Activated T-helper 17 cell treated with anti-CD3 and anti-CD28 coated beads, Interleukin-2, amount 50 U/mL, for 72 hours (primary cell): Measurements from ENCODE around the gene CNOT11. TPM values are rescaled to one million over a fixed set of nuclear protein-coding genes. Genes with fewer than 3 reads are reported as not detected.
"Not testable (repeated sequence)": the region's sequence is repeated elsewhere in the genome, so short reads cannot be mapped to it uniquely, and the experiment has no call there.

Source experiments
- ATAC-seq: fragments of 150-1000 bp; cut with Tn5 transposase; replicated peaks from 2 replicates; pipeline ENCODE4 v1.10.0; 2021; ENCODE audit warnings: mild to moderate bottlenecking, moderate library complexity
- H3K27ac Mint-ChIP-seq: one replicate; pipeline ENCODE4 v1.8.0; 2022; ENCODE audit warnings: mixed read lengths
- H3K27me3 Mint-ChIP-seq: one replicate; pipeline ENCODE4 v1.8.0; 2022; ENCODE audit warnings: mixed read lengths
- H3K36me3 Mint-ChIP-seq: one replicate; pipeline ENCODE4 v1.8.0; 2022; ENCODE audit warnings: low read depth, mild to moderate bottlenecking, mixed read lengths
- H3K4me1 Mint-ChIP-seq: one replicate; pipeline ENCODE4 v1.8.0; 2022; ENCODE audit warnings: mixed read lengths
- H3K4me3 Mint-ChIP-seq: one replicate; pipeline ENCODE4 v1.8.0; 2022; ENCODE audit warnings: mild to moderate bottlenecking, mixed read lengths
- H3K9me3 Mint-ChIP-seq: one replicate; pipeline ENCODE4 v1.8.0; 2022; ENCODE audit warnings: mixed read lengths
- total RNA-seq, 2 donors: library from RNA; stranded (reverse); gene quantifications; one replicate each; pipeline ENCODE4 v1.2.3, GENCODE V29; 2022

CNOT11 gene
- total RNA-seq, 2 donors from 2014 or later, result 38.5 to 56.1 TPM

DNA sequence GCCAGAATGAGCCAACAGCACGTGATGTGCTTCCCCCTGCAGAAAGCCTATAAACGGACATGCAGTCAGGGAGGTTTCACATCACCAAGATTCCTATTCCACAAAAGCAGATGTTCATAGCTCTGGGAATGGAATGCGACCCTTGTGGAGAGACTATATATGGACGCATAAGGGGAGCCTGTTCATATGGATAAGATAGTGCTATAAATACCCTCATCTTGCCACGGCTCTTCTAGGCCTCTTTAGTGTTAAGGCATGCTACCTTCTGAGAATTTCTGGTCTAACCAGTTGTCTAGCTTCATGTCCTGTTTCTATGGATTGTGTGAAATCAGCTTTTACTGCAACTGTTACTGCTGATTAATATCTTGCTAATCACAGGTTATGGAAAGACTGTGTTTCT lies 14.7 kb upstream of the CNOT11 start:
- not testable (repeated sequence) for H3K27ac Mint-ChIP-seq, H3K36me3 Mint-ChIP-seq, ATAC-seq, H3K4me1 Mint-ChIP-seq, H3K9me3 Mint-ChIP-seq, H3K4me3 Mint-ChIP-seq, H3K27me3 Mint-ChIP-seq

DNA sequence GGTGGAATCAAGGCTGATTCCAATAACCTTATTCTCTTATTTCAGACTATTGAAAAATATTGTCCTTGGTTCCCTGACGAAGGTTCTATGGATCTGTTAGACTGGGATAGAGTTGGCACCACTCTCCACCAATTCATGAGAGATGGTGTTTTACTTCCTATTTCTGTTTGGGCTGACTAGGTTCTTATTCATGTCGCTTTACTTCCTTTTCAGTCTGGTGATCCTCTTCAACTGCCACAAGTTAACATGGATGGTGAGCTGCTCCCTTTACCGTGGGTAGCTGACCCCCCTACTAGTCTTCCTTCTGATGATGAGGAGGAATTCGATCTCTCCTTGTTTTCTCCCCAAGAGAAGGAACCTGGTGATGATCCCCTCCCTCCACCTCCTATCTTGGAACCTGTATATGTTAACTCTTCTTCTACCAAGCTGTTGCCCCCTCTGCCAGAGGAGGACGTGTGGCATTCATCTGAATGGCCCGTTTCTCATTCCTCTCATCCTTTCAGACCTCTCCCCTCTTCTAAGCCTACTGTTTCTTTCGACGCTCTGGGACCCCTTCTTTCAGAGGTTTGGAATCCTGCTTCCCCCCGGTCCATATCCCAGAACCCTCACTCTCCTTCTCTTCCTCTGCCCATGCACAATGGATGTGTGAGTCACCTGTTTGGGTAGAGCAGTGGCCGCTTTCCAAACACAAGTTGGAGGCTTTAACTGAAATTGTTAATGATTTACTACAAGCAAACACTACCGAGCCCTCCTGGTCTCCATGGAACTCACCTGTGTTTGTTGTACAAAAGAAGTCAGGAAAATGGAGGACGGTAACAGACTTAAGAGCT lies 13.5 kb upstream of the CNOT11 start:
- no peak for ATAC-seq
- no peaks in the 10 kb centered on the region for H3K36me3 Mint-ChIP-seq
- H3K27ac Mint-ChIP-seq, result no peak overlapping the region
- no peak overlapping the region for H3K4me3 Mint-ChIP-seq
- no peaks in the 10 kb centered on the region for H3K27me3 Mint-ChIP-seq
- no peaks in the 10 kb centered on the region for H3K4me1 Mint-ChIP-seq
- no peaks in the 10 kb centered on the region for H3K9me3 Mint-ChIP-seq

DNA sequence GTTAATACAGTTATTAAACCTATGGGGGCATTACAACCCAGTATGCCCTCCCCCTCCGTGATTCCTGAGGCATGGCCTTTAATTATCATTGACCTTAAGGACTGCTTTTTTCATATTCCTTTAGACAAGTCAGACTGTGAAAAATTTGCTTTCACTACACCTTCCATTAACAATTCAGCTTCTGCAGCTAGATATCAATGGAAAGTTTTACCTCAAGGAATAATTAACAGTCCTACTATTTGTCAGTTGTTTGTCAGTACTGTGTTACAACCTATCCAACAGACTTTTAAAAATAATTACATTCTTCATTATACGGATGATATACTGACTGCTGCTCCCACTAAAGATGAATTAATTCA lies 12.9 kb upstream of the CNOT11 start:
- H3K4me3 Mint-ChIP-seq, H3K27ac Mint-ChIP-seq, H3K4me1 Mint-ChIP-seq, H3K9me3 Mint-ChIP-seq, H3K36me3 Mint-ChIP-seq, H3K27me3 Mint-ChIP-seq, ATAC-seq: not testable (repeated sequence)

DNA sequence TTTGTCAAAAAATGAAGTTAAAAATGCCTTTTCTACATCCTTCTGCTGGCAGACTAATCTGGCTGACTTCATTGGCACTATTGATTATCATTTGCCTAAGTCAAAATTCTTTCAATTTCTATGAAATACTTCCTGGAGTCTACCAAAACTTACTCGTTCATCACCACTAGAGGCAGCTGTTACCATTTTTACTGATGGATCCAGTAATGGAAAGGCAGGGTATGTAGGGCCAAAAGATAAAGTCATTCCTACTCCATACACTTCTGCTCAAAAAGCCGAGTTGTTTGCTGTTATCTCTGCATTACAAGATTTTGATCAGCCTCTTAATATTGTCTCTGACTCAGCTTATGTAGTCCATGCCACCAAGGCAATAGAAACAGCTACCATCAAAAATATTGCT lies 12.0 kb upstream of the CNOT11 start:
- H3K4me3 Mint-ChIP-seq, H3K27me3 Mint-ChIP-seq, H3K9me3 Mint-ChIP-seq, H3K36me3 Mint-ChIP-seq, ATAC-seq, H3K27ac Mint-ChIP-seq, H3K4me1 Mint-ChIP-seq: not testable (repeated sequence)

DNA sequence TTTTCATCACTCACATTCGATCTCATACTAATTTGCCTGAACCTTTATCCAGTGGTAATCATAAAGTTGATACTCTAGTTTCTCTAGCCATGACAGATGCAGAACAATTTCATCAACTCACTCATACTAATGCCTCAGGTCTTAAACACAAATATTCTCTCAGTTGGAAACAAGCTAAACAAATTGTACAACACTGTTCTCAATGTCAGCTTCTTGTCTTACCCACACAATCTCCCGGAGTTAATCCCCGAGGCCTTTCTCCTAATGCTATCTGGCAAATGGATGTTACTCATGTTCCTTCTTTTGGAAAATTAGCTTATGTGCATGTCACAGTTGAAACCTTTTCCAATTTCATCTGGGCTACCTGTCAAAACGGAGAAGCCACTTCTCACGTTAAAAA lies 11.5 kb upstream of the CNOT11 start:
- no peak overlapping the region for H3K4me3 Mint-ChIP-seq
- no peaks in the 10 kb centered on the region for H3K9me3 Mint-ChIP-seq
- no peaks in the 10 kb centered on the region for H3K4me1 Mint-ChIP-seq
- H3K27me3 Mint-ChIP-seq, result no peaks in the 10 kb centered on the region
- no peak for ATAC-seq
- no peak overlapping the region for H3K27ac Mint-ChIP-seq
- no peaks in the 10 kb centered on the region for H3K36me3 Mint-ChIP-seq

DNA sequence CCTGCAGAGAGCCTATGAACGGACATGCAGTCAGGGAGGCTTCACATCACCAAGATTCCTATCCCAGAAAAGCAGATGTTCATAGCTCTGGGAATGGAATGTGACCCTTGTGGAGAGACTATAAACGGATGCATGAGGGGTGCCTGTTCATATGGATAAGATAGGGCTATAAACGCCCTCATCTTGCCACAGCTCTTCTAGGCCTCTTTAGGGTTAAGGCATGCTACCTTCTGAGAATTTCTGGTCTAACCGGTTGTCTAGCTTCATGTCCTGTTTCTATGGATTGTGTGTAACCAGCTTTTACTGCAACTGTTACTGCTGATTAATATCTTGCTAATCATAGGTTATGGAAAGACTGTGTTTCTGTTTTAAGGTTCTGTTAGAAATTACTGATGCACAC lies 8.3 kb upstream of the CNOT11 start:
- H3K4me3 Mint-ChIP-seq, H3K27me3 Mint-ChIP-seq, H3K4me1 Mint-ChIP-seq, ATAC-seq, H3K27ac Mint-ChIP-seq, H3K36me3 Mint-ChIP-seq, H3K9me3 Mint-ChIP-seq: not testable (repeated sequence)

DNA sequence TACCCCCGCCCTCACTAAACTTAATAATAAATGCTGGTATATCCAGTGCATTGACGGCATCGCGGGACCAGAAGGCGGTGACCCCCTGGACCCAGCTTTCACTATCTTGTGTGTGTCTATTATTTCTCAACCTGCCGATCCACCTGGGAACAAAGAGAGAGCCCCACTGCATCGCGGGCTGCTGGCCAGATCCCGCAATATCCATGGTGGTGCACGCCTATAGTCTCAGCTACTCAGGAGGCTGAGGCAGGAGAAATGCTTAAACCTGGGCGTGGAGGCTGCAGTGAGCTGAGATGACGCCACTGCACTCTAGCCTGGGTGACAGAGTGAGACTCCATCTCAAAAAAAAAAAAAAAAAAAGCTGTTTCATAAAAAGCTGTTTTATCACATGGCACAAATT lies 7.8 kb upstream of the CNOT11 start:
- not testable (repeated sequence) for H3K9me3 Mint-ChIP-seq, H3K27me3 Mint-ChIP-seq, H3K4me1 Mint-ChIP-seq, H3K36me3 Mint-ChIP-seq, H3K27ac Mint-ChIP-seq, ATAC-seq, H3K4me3 Mint-ChIP-seq

DNA sequence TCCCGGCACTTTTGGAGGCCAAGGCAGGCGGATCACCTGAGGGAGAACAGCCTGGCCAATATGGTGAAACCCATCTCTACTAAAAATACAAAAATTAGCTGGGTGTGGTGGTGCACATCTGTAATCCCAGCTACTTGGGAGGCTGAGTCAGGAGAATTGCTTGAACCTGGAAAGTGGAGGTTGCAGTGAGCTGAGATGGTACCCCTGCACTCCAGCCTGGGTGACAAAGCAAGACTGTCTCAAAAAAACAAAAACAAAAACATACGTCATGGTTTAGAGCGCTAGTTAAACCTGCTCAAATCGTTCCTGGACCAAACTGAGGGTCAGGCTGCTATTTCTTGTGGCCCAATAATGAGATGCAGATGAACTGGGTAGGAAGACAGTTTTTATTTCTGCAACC lies 7.2 kb upstream of the CNOT11 start:
- not testable (repeated sequence) for H3K27ac Mint-ChIP-seq, H3K4me1 Mint-ChIP-seq, H3K27me3 Mint-ChIP-seq, H3K36me3 Mint-ChIP-seq, ATAC-seq, H3K9me3 Mint-ChIP-seq, H3K4me3 Mint-ChIP-seq

DNA sequence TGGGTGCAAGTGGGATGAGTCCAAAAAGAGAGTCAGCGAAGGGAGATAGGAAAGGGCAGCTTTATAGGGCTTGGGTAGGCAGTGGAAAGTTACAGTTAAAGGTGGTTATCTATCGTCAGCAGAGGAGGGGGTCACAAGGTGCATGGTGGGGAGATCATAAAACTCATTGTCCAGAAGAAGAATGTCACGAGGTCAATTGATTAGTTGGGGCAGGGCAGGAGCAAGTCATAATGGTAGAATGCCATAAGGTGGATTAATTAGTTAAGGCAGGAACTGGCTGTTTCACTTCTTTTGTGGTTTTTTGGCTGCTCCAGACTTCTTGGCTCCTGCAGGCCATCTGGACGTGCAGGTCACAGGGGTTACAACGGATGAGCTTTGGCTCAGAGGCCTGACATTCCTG lies 3.9 kb upstream of the CNOT11 start:
- not testable (repeated sequence) for H3K4me3 Mint-ChIP-seq, H3K27me3 Mint-ChIP-seq, H3K27ac Mint-ChIP-seq, H3K9me3 Mint-ChIP-seq, H3K4me1 Mint-ChIP-seq, H3K36me3 Mint-ChIP-seq, ATAC-seq

DNA sequence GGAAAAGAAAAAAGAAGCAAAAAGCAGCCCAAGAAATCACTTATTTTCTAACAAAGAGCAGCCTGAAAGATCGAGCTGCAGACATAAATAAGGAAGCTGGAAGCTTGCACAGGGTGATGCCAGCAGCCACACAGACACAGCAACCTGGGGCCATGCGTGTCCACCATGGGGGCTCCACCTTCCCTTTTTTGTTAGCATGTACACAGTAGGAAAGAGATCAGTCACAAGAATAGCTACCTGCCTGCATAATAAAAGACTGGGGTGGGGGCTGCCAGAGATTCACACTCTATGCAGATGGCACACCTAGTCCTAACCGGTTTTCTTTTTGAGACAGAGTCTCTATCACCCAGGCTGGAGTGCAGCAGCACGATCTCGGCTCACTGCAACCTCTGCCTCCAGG lies 2.9 kb upstream of the CNOT11 start:
- H3K27ac Mint-ChIP-seq, result peak overlapping the region; percentile 45
- peaks cover 9% of the 10 kb centered on the region for H3K36me3 Mint-ChIP-seq
- H3K27me3 Mint-ChIP-seq, result no peaks in the 10 kb centered on the region
- H3K9me3 Mint-ChIP-seq, result no peaks in the 10 kb centered on the region
- peaks cover 6% of the 10 kb centered on the region for H3K4me1 Mint-ChIP-seq
- ATAC-seq, result no peak
- no peak overlapping the region for H3K4me3 Mint-ChIP-seq

DNA sequence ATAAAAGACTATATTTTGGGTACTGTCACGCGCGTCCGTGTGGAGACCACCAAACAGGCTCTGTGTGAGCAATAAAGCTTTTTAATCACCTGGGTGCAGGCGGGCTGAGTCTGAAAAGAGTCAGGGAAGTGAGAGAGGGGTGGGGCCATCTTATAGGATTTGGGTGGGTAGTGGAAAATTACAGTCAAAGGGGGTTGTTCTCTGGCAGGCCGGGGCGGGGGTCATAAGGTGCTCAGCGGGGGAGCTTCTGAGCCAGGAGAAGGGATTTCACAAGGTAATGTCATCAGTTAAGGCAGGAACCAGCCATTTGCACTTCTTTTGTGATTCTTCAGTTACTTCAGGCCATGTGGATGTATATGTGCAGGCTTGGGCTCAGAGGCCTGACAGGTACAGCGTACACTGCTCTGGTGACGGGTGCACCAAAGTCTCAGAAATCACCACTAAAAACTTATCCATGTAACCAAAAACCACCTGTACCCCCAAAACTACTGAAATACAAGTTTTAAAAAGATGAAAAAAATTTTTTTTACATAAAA lies 1.4 kb upstream of the CNOT11 start:
- Mint-ChIP-seq H3K36me3 (peaks cover 20% of the 10 kb centered on the region), H3K4me1 (peaks cover 17% of the 10 kb centered on the region), H3K4me3 (peak overlapping the region; percentile 87)
- ATAC-seq, H3K27ac Mint-ChIP-seq, H3K27me3 Mint-ChIP-seq, H3K9me3 Mint-ChIP-seq: not testable (repeated sequence)

DNA sequence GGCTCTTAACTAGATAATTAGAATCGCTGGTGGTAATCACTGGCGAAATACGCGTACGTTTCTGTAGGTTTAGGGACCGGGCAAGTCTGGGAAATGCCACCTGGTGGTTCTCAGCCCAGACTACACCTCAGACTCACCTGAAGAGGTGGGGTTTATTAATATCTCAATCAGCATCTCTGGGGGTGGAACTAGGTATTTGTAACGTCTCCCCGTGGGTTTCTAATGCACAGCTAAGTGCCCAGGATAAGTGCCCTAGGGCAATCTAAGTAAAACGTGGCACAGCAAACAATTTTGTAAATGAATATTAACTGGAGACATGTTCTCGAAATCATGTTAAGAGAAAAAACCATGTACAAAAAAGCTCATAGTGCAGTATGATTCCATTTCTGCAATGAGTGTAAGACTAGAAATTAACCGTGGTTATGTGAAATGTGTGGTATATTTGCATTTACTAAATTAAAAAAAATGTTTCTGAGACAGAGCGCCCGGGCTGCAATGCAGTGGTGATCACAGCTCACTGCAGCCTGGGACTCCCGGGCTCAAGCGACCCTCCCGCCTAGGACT lies 760 bp upstream of the CNOT11 start:
- H3K4me3 Mint-ChIP-seq, result peak overlapping the region; percentile 87
- peaks cover 19% of the 10 kb centered on the region for H3K4me1 Mint-ChIP-seq
- peak; percentile 50 for ATAC-seq
- H3K9me3 Mint-ChIP-seq, result no peaks in the 10 kb centered on the region
- H3K36me3 Mint-ChIP-seq, result peaks cover 26% of the 10 kb centered on the region
- peak overlapping the region; percentile 93 for H3K27ac Mint-ChIP-seq
- no peaks in the 10 kb centered on the region for H3K27me3 Mint-ChIP-seq

DNA sequence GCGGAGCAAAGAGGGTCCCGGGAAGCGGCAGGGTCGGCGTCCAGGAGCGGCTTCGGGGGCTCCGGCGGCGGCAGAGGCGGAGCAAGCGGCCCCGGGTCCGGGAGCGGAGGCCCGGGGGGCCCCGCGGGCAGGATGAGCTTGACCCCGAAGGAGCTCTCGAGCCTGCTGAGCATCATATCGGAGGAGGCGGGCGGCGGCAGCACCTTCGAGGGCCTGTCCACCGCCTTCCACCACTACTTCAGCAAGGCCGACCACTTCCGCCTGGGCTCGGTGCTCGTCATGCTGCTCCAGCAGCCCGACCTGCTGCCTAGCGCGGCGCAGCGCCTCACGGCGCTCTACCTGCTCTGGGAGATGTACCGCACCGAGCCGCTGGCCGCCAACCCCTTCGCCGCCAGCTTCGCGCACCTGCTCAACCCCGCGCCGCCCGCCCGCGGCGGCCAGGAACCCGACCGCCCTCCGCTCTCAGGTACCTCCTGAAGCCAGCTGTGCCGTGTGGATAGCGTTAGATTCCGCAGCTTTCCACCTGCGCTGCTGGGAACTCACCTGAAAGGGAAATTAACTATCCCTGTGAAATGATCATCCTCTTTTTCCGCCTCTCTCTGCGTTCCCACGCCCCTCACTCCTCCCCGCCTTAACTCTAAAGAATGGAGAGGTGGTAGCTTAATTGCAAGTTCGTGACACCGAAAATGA lies 472 bp downstream of the CNOT11 start:
- peak; percentile 76 for ATAC-seq
- peak overlapping the region; percentile 87 for H3K4me3 Mint-ChIP-seq
- peak overlapping the region; percentile 93 for H3K27ac Mint-ChIP-seq
- H3K36me3 Mint-ChIP-seq, result peaks cover 38% of the 10 kb centered on the region
- H3K9me3 Mint-ChIP-seq, result no peaks in the 10 kb centered on the region
- H3K27me3 Mint-ChIP-seq, result no peaks in the 10 kb centered on the region
- peaks cover 19% of the 10 kb centered on the region for H3K4me1 Mint-ChIP-seq

DNA sequence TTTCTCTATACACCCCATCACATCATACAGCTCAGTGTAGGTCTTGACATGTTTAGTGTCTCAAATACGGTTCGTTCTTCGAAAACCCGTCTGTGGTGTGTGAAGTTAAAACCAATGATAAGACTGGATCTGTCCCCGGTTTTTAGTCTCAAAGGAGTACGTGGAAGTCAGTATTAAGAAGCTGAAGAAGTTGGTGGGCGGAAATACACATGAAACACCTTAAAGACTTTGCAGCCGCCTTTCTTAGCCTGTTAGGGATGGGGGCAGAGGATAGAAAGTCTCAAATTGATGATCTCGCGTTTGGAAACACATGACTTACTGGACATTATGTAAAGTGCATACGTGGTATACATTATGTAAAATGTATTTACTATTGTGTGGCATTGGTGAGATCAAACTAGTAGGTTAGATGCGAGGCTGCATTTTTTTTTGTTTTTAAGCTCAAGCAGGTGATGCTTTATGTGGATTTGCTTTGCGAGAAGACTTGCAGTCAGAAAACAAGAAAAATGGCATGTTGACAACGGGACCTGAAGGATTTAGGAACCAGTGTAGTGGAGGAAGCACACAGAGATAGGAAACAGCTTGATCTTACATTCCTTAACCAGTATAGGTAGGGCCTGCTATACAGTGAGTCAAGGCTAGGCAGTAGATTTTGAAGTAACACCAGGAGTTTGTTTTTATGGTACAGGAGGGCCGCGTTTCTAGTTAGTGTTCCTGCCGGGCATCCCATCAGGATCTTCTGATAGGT lies 1.2 kb downstream of the CNOT11 start:
- peak overlapping the region; percentile 87 for H3K4me3 Mint-ChIP-seq
- no peaks in the 10 kb centered on the region for H3K9me3 Mint-ChIP-seq
- H3K27ac Mint-ChIP-seq, result peak overlapping the region; percentile 93
- H3K4me1 Mint-ChIP-seq, result peaks cover 19% of the 10 kb centered on the region
- H3K27me3 Mint-ChIP-seq, result no peaks in the 10 kb centered on the region
- no peak for ATAC-seq
- H3K36me3 Mint-ChIP-seq, result peaks cover 46% of the 10 kb centered on the region
